K562 (cell line): ENCODE measurements around the gene FXYD1. TPM values are rescaled to one million over a fixed set of nuclear protein-coding genes. Genes with fewer than 3 reads are reported as not detected.
A peak's percentile ranks its signal among the peaks of the same experiment; 100 is the strongest.

Experiments
- ATAC-seq: fragments of 200-7000 bp; cut with Tn5 transposase; 3 replicates; pipeline ENCODE4 v1.9.1; 2020; ENCODE audit warnings: moderate library complexity
- BruUV-seq: library from RNA; stranded (reverse); fragments of 400-500 nt; replicated peaks from 2 replicates; lab custom pipeline; 2021; lab: Mats Ljungman, UMichigan
- CTCF ChIA-PET: fragments of 300-600 bp; formaldehyde crosslinking; extraction: SDS; loops from one replicate; lab custom pipeline; 2021; ENCODE audit warnings: low intra/inter-chr PET ratio; lab: Yijun Ruan, JAX
- POLR2A ChIA-PET: fragments of 300-600, 350-650 bp; sonication (Branson Sonifier 250); formaldehyde crosslinking; extraction: SDS; loops from one replicate; lab custom pipeline; 2021; ENCODE audit warnings: antibody characterized with exemption, inconsistent platforms; lab: Yijun Ruan, JAX
- DNase-seq, 4 experiments: peaks; one replicate each; pipeline versions ENCODE4 v3.0.0 to v3.0.0-alpha.2; 2011 to 2018; ENCODE audit warnings: low spot score in 3 of 4, mixed read lengths in 3 of 4; ENCODE audit errors: extremely low read depth in 1 of 4
- FAIRE-seq: peaks from 2 replicates; lab custom pipeline; 2011; peaks lifted over from hg19 to GRCh38; lab: Jason Lieb, UNC
- H2AFZ ChIP-seq: 2 replicates; pipeline ENCODE4 v1.6.0; 2011; ENCODE audit warnings: low read depth, low read length, control low read depth, inconsistent platforms
- H3K27ac ChIP-seq: fragments of 200-600 bp; 3 replicates; pipeline ENCODE4 v1.8.0; 2011; ENCODE audit warnings: low read depth, mild to moderate bottlenecking, control low read depth, inconsistent platforms, low read length, moderate library complexity, mixed read lengths; ENCODE audit errors: extremely low read depth
- H3K27me3 ChIP-seq, 2 experiments: fragments of 300-600 bp in 1 of 2; 2 replicates in 1 of 2; 3 replicates in 1 of 2; pipeline versions ENCODE4 v1.6.0 to v1.8.0; 2011; ENCODE audit warnings: inconsistent platforms in 2 of 2, low read length in 2 of 2, mild to moderate bottlenecking in 1 of 2, mixed read lengths in 1 of 2, moderate library complexity in 1 of 2; ENCODE audit not compliant: control insufficient read depth in 2 of 2, insufficient read depth in 2 of 2
- H3K36me3 ChIP-seq: fragments of 300-600 bp; 3 replicates; pipeline ENCODE4 v1.8.0; 2011; ENCODE audit warnings: mild to moderate bottlenecking, low read length, inconsistent platforms; ENCODE audit not compliant: control insufficient read depth, insufficient read depth
- H3K4me1 ChIP-seq, 2 experiments: fragments of 200-600 bp in 1 of 2; replicated peaks in 1 of 2; 2 replicates in 1 of 2; 3 replicates in 1 of 2; pipeline versions ENCODE4 v1.5.1 to v1.8.0; 2011; ENCODE audit warnings: inconsistent platforms in 2 of 2, low read length in 2 of 2, mild to moderate bottlenecking in 1 of 2, mixed read lengths in 1 of 2, moderate library complexity in 1 of 2; ENCODE audit not compliant: control insufficient read depth in 2 of 2, insufficient read depth in 2 of 2
- H3K4me2 ChIP-seq: 2 replicates; pipeline ENCODE4 v1.6.1; 2011; ENCODE audit warnings: low read length, control low read depth, inconsistent platforms, mixed read lengths; ENCODE audit not compliant: insufficient read depth
- H3K4me3 ChIP-seq: fragments of 200-600 bp; sonication (generic), shearing (Covaris generic); 2 replicates; pipeline ENCODE4 v1.5.1; 2016; ENCODE audit warnings: control low read depth, inconsistent platforms
- H3K79me2 ChIP-seq: fragments of 200-600 bp; 3 replicates; pipeline ENCODE4 v1.8.0; 2011; ENCODE audit warnings: low read length, inconsistent platforms; ENCODE audit not compliant: control insufficient read depth, insufficient read depth
- H3K9ac ChIP-seq, 2 experiments: 2 replicates each; pipeline versions ENCODE4 v1.6.0 to v1.6.1; 2011; ENCODE audit warnings: low read depth in 2 of 2, low read length in 2 of 2, control low read depth in 1 of 2, inconsistent platforms in 1 of 2, mild to moderate bottlenecking in 1 of 2, mixed read lengths in 1 of 2; ENCODE audit not compliant: insufficient read depth in 1 of 2
- H3K9me1 ChIP-seq: one replicate; pipeline ENCODE4 v1.6.0; 2011; ENCODE audit warnings: inconsistent platforms, mild to moderate bottlenecking, low read length, moderate library complexity; ENCODE audit not compliant: control insufficient read depth, insufficient read depth
- H3K9me3 ChIP-seq: replicated peaks from 2 replicates; pipeline ENCODE4 v1.5.1; 2011; ENCODE audit warnings: low read depth, low read length, inconsistent platforms; ENCODE audit not compliant: control insufficient read depth, insufficient read depth
- H4K20me1 ChIP-seq: replicated peaks from 2 replicates; pipeline ENCODE4 v1.6.1; 2011; ENCODE audit warnings: low read length, inconsistent platforms, mixed read lengths; ENCODE audit not compliant: control insufficient read depth, insufficient read depth
- BCLAF1 ChIP-seq, 2 experiments: fragments of 450-650 bp in 1 of 2; IDR thresholded peaks; 2 replicates each; pipeline ENCODE4 v1.6.1; 2011 to 2017; ENCODE audit warnings: low read depth in 2 of 2, antibody characterized with exemption in 1 of 2, borderline replicate concordance in 1 of 2, low read length in 1 of 2, mild to moderate bottlenecking in 1 of 2, mixed read lengths in 1 of 2; ENCODE audit not compliant: control insufficient read depth in 1 of 2
- BHLHE40 ChIP-seq: IDR thresholded peaks from 2 replicates; pipeline ENCODE4 v1.6.1; 2011; ENCODE audit warnings: low read length, improper control_type of control experiment
- CBFA2T3 ChIP-seq: fragments of 450-650 bp; IDR thresholded peaks from 2 replicates; pipeline ENCODE4 v1.6.1; 2017
- GATAD2A ChIP-seq: fragments of 450-650 bp; IDR thresholded peaks from 2 replicates; pipeline ENCODE4 v1.6.1; 2017
- HDAC2 ChIP-seq: fragments of 450-650 bp; IDR thresholded peaks from 2 replicates; pipeline ENCODE4 v1.6.1; 2016; ENCODE audit warnings: mild to moderate bottlenecking
- LARP7 ChIP-seq: fragments of 450-650 bp; IDR thresholded peaks from 2 replicates; pipeline ENCODE4 v1.6.1; 2016
- LEF1 ChIP-seq: fragments of 450-650 bp; IDR thresholded peaks from 2 replicates; pipeline ENCODE4 v1.6.1; 2016; ENCODE audit warnings: mild to moderate bottlenecking
- MCM7 ChIP-seq, 2 experiments: fragments of 450-650 bp; IDR thresholded peaks; 2 replicates each; pipeline ENCODE4 v1.6.1; 2016 to 2018
- MIER1 ChIP-seq: fragments of 450-650 bp; IDR thresholded peaks from 2 replicates; pipeline ENCODE4 v1.6.1; 2016; ENCODE audit warnings: antibody characterized with exemption, mild to moderate bottlenecking, low read depth
- RFX7 ChIP-seq: fragments of 250-450 bp; sonication (Bioruptor Pico); IDR thresholded peaks from 2 replicates; pipeline ENCODE4 v1.5.1; 2021; ENCODE audit warnings: mild to moderate bottlenecking
- TAL1 ChIP-seq: fragments of 450-650 bp; IDR thresholded peaks from 2 replicates; pipeline ENCODE4 v1.6.1; 2016; ENCODE audit warnings: mild to moderate bottlenecking
- TSHZ1 ChIP-seq: fragments of 250-450 bp; sonication (Bioruptor Pico); IDR thresholded peaks from 2 replicates; pipeline ENCODE4 v1.4.0; 2020; ENCODE audit warnings: mild to moderate bottlenecking, moderate library complexity
- ZNF12 ChIP-seq: sonication (generic); formaldehyde crosslinking; IDR thresholded peaks from 2 replicates; pipeline ENCODE4 v1.4.0; 2020; ENCODE audit warnings: mild to moderate bottlenecking, missing genetic modification reagents
- ZNF408 ChIP-seq: fragments of 250-450 bp; sonication (Bioruptor Pico); IDR thresholded peaks from 2 replicates; pipeline ENCODE4 v1.4.0; 2020; ENCODE audit warnings: low read depth, mild to moderate bottlenecking, moderate library complexity
- WGBS: fragments of 100-300 bp; shearing (Covaris generic); methylation state at CpG from one replicate; pipeline ENCODE4 v1.1.6; 2016; ENCODE audit warnings: low coverage, mixed read lengths; ENCODE audit not compliant: insufficient coverage; ENCODE audit errors: missing lambda C conversion rate; 5-methylcytosine and 5-hydroxymethylcytosine counted together
- in situ Hi-C: fragments of 300-500 bp; cut with MboI; formaldehyde crosslinking; loops from 4 replicates; pipeline ENCODE4 v1.15.0; 2018; ENCODE audit warnings: inconsistent platforms, mixed read lengths
- intact Hi-C: fragments of 100-400 bp; cut with micrococcal nuclease; formaldehyde crosslinking; loops from 2 replicates; pipeline ENCODE4 v1.14.2; 2022
- polyA plus RNA-seq, 8 experiments: library from polyadenylated mRNA; depleted of rRNA in 4 of 8; stranded (reverse) in 5 of 8; unstranded in 3 of 8; fragments of >200 nt; fragmentation: Nextera tagmentation in 2 of 8; fragmentation: Illumina TruSeq in 1 of 8; extraction: Ambion mirVana in 2 of 8; extraction: Trizol in 1 of 8; gene quantifications; 2 replicates each; pipeline versions ENCODE4 v1.2.1 to v1.2.3, GENCODE V29; 2011 to 2014; ENCODE audit warnings: inconsistent platforms in 1 of 8, missing spikeins in 1 of 8
- total RNA-seq, 7 experiments: library from RNA; depleted of rRNA in 6 of 7; stranded (reverse); fragments of >200 nt in 6 of 7; fragmentation: Illumina TruSeq in 2 of 7; extraction: Trizol in 2 of 7; gene quantifications; 2 replicates each; pipeline versions ENCODE4 v1.2.1 to v1.2.3, GENCODE V29; 2011 to 2021; ENCODE audit warnings: low replicate concordance in 1 of 7

Gene FXYD1
- total and polyA plus RNA-seq, 9 of the 15 experiments (the other 6 are each of a cell fraction or from before 2014, with no cell fraction given): 0.40 to 3.2 (median 1.8) TPM; not detected in 3

GRCh38 chr19:35105047-35105410 lies 33.6 kb upstream of the FXYD1 start (continued):
- no peak for TF ChIP-seq TSHZ1

GRCh38 chr19:35105411-35106290 lies 33.0 kb upstream of the FXYD1 start:
- Histone ChIP-seq H3K36me3 (no peaks in the 10 kb centered on the region), H3K4me2 (peak overlapping the region; percentile 45), H3K4me3 (no peak overlapping the region), H3K79me2 (no peaks in the 10 kb centered on the region), H3K9me3 (peaks cover 7% of the 10 kb centered on the region), H3K4me1 (peaks cover 19 to 29% of the 10 kb centered on the region in 2 experiments), H3K9me1 (no peaks in the 10 kb centered on the region), H3K27me3 (no peaks in the 10 kb centered on the region), H3K9ac (peak overlapping the region; percentile 3 to 81; a peak in 3 of 4 replicates), H3K27ac (peak overlapping the region; percentile 39; the same call in 2 of the 3 replicates), H2AFZ (peak overlapping the region; percentile 73), H4K20me1 (no peaks in the 10 kb centered on the region)
- DNase-seq (peak in 3 of 4 experiments; percentile 36 to 48 (median 39)), FAIRE-seq (peak; percentile 74), ATAC-seq (peak; percentile 50)
- ChIA-PET CTCF (no interaction called here), POLR2A (interaction anchor here (0.8 to 1.0 kb wide), 2 partner anchors 7 to 301 kb away, joined by 3 to 4 read pairs; no protein-coding TSS in a partner anchor)
- WGBS: 6% methylated on average over 30 of the region's 30 CpGs
- intact Hi-C loops (no loop called here), in situ Hi-C loops (no loop called here)
- no TSS peak for BruUV-seq
- peak; percentile 16; the same call in 1 of the 2 replicates for TF ChIP-seq ZNF12 (CRISPR knock-in tag)
- no peak for TF ChIP-seq ZNF408 (CRISPR knock-in tag)
- 0 out of 2 replicates have a peak, but pooled peaks have one; percentile 25 for TF ChIP-seq MIER1
- no peak for TF ChIP-seq BHLHE40
- 0 out of 2 replicates have a peak, but pooled peaks have one; percentile 4 for TF ChIP-seq TAL1
- TF ChIP-seq LARP7: peak; percentile 93
- peak in 1 of 2 experiments; percentile 67; a peak in 2 of 4 replicates for TF ChIP-seq MCM7 (IDR thresholded peaks at IDR 0.05)
- TF ChIP-seq BCLAF1 (IDR thresholded peaks at IDR 0.05; ENCODE audit: borderline replicate concordance in 1 of 2, control insufficient read depth in 1 of 2, low read depth in 2 of 2, low read length in 1 of 2): no peak
- no peak for TF ChIP-seq LEF1
- TF ChIP-seq HDAC2: peak; percentile 54
- no peak for TF ChIP-seq RFX7 (CRISPR knock-in tag)
- TF ChIP-seq CBFA2T3: no peak; the same call in 1 of the 2 replicates
- 0 out of 2 replicates have a peak, but pooled peaks have one; percentile 67 for TF ChIP-seq GATAD2A
